K562 (cell line): ENCODE data around the gene GPR25.

ENCODE experiments used
- EZH2 ChIP-seq: IDR thresholded peaks from 2 replicates; pipeline ENCODE4 v1.6.1; 2012; ENCODE audit warnings: low read depth, mild to moderate bottlenecking, inconsistent platforms, low read length, borderline replicate concordance
- MEIS2 ChIP-seq: fragments of 450-650 bp; IDR thresholded peaks from 2 replicates; pipeline ENCODE4 v1.6.1; 2014; ENCODE audit warnings: mild to moderate bottlenecking; ENCODE audit not compliant: partially characterized antibody
- MTA1 ChIP-seq: fragments of 450-650 bp; IDR thresholded peaks from 2 replicates; pipeline ENCODE4 v1.6.1; 2017; ENCODE audit warnings: borderline replicate concordance
- NBN ChIP-seq: fragments of 450-650 bp; IDR thresholded peaks from 2 replicates; pipeline ENCODE4 v1.6.1; 2016; ENCODE audit warnings: low read depth, mild to moderate bottlenecking
- PRPF4 ChIP-seq: fragments of 200-400 bp; formaldehyde crosslinking; IDR thresholded peaks from one replicate; pipeline ENCODE4 v1.6.1; 2017; ENCODE audit warnings: low read length, low read depth, mild to moderate bottlenecking; ENCODE audit not compliant: insufficient read depth, poor library complexity, severe bottlenecking
- TF ChIP-seq, protein P1 (sequence below), 3 experiments: IDR thresholded peaks in 2 of 3; conservative IDR thresholded peaks in 1 of 3; 2 replicates each; pipeline ENCODE4 v1.5.1; 2011 to 2012; ENCODE audit warnings: low read length in 3 of 3, mild to moderate bottlenecking in 3 of 3, control low read depth in 2 of 3, improper control_type of control experiment in 1 of 3, inconsistent platforms in 1 of 3, low read depth in 1 of 3, mixed read lengths in 1 of 3, moderate library complexity in 1 of 3; ENCODE audit not compliant: insufficient read depth in 2 of 3

- no peak for TF ChIP-seq EZH2
- TF ChIP-seq NBN: no peak
- TF ChIP-seq, protein P1, sequence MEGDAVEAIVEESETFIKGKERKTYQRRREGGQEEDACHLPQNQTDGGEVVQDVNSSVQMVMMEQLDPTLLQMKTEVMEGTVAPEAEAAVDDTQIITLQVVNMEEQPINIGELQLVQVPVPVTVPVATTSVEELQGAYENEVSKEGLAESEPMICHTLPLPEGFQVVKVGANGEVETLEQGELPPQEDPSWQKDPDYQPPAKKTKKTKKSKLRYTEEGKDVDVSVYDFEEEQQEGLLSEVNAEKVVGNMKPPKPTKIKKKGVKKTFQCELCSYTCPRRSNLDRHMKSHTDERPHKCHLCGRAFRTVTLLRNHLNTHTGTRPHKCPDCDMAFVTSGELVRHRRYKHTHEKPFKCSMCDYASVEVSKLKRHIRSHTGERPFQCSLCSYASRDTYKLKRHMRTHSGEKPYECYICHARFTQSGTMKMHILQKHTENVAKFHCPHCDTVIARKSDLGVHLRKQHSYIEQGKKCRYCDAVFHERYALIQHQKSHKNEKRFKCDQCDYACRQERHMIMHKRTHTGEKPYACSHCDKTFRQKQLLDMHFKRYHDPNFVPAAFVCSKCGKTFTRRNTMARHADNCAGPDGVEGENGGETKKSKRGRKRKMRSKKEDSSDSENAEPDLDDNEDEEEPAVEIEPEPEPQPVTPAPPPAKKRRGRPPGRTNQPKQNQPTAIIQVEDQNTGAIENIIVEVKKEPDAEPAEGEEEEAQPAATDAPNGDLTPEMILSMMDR (IDR thresholded peaks at IDR 0.05 in 2 of 3, conservative IDR thresholded peaks at IDR 0.05 in 1 of 3; ENCODE audit: insufficient read depth in 2 of 3, low read depth in 1 of 3, low read length in 3 of 3): 0 out of 6 replicates have a peak, but pooled peaks of 1 of the 3 experiments have one; percentile 17
- no peak for TF ChIP-seq MEIS2
- no peak for TF ChIP-seq PRPF4
- no peak for TF ChIP-seq MTA1
Observed at GRCh38 chr1:200900877-200901276, 28.1 kb downstream of the GPR25 start.
